ENCODE results near the gene TAC4.

- TF ChIP-seq EZH2 (IDR thresholded peaks at IDR 0.05; ENCODE audit: insufficient read depth, poor library complexity, severe bottlenecking): no peak
- no peak for TF ChIP-seq EZH2phosphoT487 (IDR thresholded peaks at IDR 0.05; ENCODE audit: insufficient read depth, low read depth)
These were observed 4.0 kb downstream of the TAC4 start for GRCh38 chr17:49843774-49844350.
